Omental fat pad (tissue), 4 donors: ENCODE measurements around the gene TPRA1. TPM values are rescaled to one million over a fixed set of nuclear protein-coding genes. Genes with fewer than 3 reads are reported as not detected.
"Not testable (repeated sequence)": the region's sequence is repeated elsewhere in the genome, so short reads cannot be mapped to it uniquely, and the experiment has no call there.

ENCODE experiments used
- ATAC-seq: fragments of 150-250 bp; one replicate; pipeline ENCODE4 v1.9.1; 2016; ENCODE audit warnings: mild to moderate bottlenecking, moderate library complexity; ENCODE audit not compliant: low FRiP score
- DNase-seq: peaks from one replicate; pipeline ENCODE4 v3.0.0-alpha.2; 2019; ENCODE audit warnings: low spot score
- CTCF ChIP-seq, 3 donors: fragments of 450-650 bp; IDR thresholded peaks; one replicate each; pipeline ENCODE4 v1.5.1; 2016 to 2017; ENCODE audit warnings: antibody characterized with exemption in 3 of 3, mild to moderate bottlenecking in 3 of 3, moderate library complexity in 2 of 3
- small RNA-seq: library from RNA; depleted of rRNA; stranded (forward); fragments of <200 nt; gene quantifications from one replicate; pipeline ENCODE3, GENCODE V24; 2016
- total RNA-seq, 4 donors: library from RNA; depleted of rRNA; stranded (reverse); fragments of >200 nt; gene quantifications; one replicate each; pipeline ENCODE4 v1.1.0, GENCODE V29; 2016

Gene TPRA1
- total RNA-seq, 4 donors from 2014 or later: 31.4 to 39.0 (median 33.5) TPM

GRCh38 chr3:127531821-127532220, 58.7 kb downstream of the TPRA1 start:
- no peak for TF ChIP-seq CTCF (IDR thresholded peaks at IDR 0.05)
- no peak for ATAC-seq

GRCh38 chr3:127530863-127531262, 59.7 kb downstream of the TPRA1 start:
- DNase-seq, ATAC-seq: not testable (repeated sequence)

More at GRCh38 chr3:127531821-127532220, 58.7 kb downstream of the TPRA1 start:
- no peak for DNase-seq

GRCh38 chr3:127529346-127530188, 61.0 kb downstream of the TPRA1 start:
- ATAC-seq: no peak
- no peak for DNase-seq
- no peak for TF ChIP-seq CTCF (IDR thresholded peaks at IDR 0.05)

GRCh38 chr3:127525373-127525772, 65.2 kb downstream of the TPRA1 start:
- ATAC-seq: peak; percentile 40
- DNase-seq: no peak
- no peak for TF ChIP-seq CTCF (IDR thresholded peaks at IDR 0.05)

GRCh38 chr3:127524296-127524896, 66.1 kb downstream of the TPRA1 start:
- no peak for TF ChIP-seq CTCF (IDR thresholded peaks at IDR 0.05)
- ATAC-seq (no peak), DNase-seq (no peak)

Small RNA genes lying within 50 kb of the gene (small RNA-seq; reads per million reads assigned to genes)
- gene AC084035.1 (not detected), gene MIR6825 (not detected), gene MIR7976 (not detected)

Other genes starting within 250 kb of the TPRA1 start
- 10 to 100 TPM in 1 of 4 donors, 1 to 10 TPM in 3; 2.7 to 10.4 (median 5.9) TPM for gene MCM2, start 7.7 kb upstream of the TPRA1 start, total RNA-seq
- 1 to 10 TPM; 1.7 to 6.3 (median 2.9) TPM for gene PODXL2, start 38.5 kb upstream of the TPRA1 start, total RNA-seq
- gene ABTB1, start 82.2 kb upstream of the TPRA1 start, total RNA-seq: 100 to 1,000 TPM in 1 of 4 donors, 10 to 100 TPM in 3; 19.5 to 114 (median 28.7) TPM
- gene MGLL, start 231.8 kb upstream of the TPRA1 start, total RNA-seq: 100 to 1,000 TPM in 1 of 4 donors, 10 to 100 TPM in 3; 58.9 to 129 (median 96.3) TPM